GM19395 (cell line): ENCODE data around the gene ANKFN1.
"Not testable (repeated sequence)": the region's sequence is repeated elsewhere in the genome, so short reads cannot be mapped to it uniquely, and the experiment has no call there.

ENCODE experiments used
- ATAC-seq: cut with Tn5 transposase; IDR thresholded peaks from one replicate; pipeline ENCODE4 v1.9.1; 2021; ENCODE audit warnings: mild to moderate bottlenecking, moderate library complexity; ENCODE audit not compliant: unreplicated experiment

Gene ANKFN1

DNA sequence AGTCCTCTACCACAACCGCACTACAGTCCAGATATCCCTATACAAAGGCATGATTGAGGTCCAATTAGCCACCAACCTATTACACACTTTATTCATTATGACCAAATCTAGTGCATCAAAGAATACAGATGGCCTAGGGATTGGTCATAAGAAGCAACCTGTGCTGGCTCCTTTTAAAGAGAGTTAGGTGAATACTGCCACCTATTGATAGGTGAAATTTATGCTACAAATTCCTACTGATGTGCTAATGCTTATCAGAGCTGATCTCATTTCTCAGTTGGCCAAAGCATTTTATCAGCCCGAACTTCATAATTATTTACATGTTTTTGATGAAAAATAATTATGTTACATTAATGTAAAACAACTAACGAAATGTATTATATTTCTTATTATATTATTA lies 166.3 kb downstream of the ANKFN1 start:
- ATAC-seq, result no peak

DNA sequence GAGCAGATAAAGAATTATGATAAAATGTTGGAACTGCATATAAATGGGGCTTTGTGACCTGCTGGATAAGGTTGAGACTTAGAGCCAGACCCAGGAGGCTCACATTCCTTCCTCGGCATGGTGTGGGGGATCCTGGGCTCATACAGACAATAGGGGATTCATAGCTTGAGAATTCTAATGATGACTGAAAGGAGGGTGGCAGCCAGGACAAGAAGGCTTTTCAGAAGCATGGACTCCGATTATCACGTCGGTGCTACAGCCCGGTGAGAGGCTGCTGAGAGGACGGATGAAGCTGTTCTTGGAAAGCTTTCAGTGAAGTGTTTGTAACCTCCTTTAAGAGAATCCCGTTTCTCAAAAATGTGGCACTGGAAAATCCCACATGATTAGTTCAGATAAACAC lies 167.2 kb downstream of the ANKFN1 start:
- no peak for ATAC-seq

DNA sequence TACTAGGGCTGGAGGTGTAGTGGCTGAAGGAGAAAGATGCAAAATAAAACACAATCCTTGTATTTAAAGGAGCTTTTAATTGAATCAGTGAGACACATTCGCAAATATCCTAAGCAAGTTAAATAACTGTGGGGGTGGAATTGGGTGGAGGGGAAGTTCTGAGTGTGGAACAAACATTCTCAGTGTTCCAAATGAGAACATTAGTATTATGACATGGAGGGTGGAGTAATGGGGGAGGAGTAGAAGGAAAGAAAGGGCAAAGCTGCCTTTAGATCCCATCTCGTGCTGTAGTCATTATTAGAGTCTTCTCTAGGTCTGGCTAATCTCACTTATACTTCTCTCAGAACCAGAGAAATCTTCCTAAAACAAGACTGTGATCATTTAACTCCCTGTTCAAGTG lies 169.7 kb downstream of the ANKFN1 start:
- ATAC-seq, result no peak

GRCh38 chr17:56324676-56325075 lies 171.4 kb downstream of the ANKFN1 start:
- ATAC-seq, result no peak

GRCh38 chr17:56325313-56326000 lies 172.2 kb downstream of the ANKFN1 start:
- ATAC-seq, result no peak

- no peak for ATAC-seq
Measured at GRCh38 chr17:56326001-56326359, 172.7 kb downstream of the ANKFN1 start.

DNA sequence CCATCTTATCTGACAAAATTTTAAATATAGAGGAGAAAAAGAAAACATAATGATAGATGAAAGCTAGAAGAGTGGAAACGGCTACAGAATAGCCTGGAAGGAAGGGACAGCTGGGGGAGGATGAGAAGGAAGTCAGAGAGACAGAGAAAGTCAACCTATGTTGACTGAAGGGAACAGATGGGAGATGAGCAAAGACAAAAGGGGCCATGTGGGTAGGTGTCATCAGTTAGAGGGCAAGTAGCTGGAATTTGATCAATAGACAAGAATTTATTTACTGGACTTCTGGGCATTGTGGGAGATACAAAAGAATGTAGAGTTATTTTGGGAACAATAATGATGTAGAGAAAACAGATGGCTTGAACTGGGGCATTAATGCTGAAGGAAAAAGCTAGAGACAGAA lies 194.4 kb downstream of the ANKFN1 start:
- ATAC-seq, result no peak

- ATAC-seq, result no peak
Measured at GRCh38 chr17:56350592-56350991, 197.3 kb downstream of the ANKFN1 start.

- no peak for ATAC-seq
Measured at GRCh38 chr17:56351675-56352074, 198.4 kb downstream of the ANKFN1 start.

DNA sequence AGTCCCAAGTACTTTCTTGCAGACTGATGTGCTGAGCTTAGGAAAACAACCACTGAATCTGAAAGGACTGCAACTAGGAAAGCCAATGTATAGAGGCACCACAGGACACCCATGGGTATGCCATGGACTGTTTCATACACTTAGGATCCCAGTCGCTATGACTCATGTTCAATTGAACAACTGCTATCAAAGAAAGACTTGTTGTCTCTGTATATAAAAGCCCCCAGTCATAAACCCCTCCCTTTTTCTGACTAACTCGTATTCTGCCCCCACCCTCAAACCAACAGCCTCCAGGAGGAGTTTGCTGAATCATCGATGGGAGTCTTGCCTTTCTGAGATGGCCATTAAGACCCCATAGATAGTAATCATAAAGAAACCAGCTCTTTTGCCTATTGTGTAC lies 205.4 kb downstream of the ANKFN1 start:
- ATAC-seq, result no peak

DNA sequence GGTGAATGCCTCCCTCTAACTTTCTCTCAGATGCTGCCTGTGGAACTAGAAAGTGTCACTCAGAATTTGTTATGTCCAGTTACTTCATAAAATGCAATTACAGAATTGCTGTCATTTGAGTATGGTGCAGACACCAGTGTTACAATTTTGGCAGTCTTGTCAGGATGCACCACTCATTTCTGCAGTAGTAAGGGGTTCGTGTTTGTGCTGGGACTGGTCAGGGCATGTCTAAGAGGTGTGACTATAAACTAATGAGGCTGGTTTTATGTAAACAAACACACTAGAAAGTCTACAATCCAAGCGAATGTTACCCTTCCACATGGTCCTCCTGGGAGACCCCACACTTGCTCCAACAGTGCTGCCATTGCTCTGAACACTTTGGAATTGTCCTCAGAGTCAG lies 206.2 kb downstream of the ANKFN1 start:
- ATAC-seq, result no peak

DNA sequence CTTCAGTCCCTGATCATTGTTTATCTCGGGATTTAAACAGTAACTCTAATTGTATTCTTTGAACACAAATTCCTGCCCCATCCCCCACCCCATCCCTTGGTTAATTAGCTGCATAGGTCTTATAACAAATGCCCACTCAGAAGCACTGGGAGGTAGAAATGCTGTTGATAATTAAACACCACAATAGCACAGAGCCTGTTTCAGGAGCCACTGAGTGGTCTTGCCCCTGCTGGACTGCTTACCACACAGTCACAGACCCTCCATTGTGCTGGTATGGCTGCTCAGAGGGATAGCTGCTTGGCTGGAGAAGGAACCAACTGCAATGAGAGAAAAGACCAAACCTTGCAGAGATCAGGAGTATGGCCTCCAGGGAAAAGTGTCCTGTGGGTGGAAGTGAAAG lies 214.1 kb downstream of the ANKFN1 start:
- ATAC-seq, result no peak

- no peak for ATAC-seq
Measured at GRCh38 chr17:56373981-56374833, 220.9 kb downstream of the ANKFN1 start.

GRCh38 chr17:56389356-56389755 lies 236.1 kb downstream of the ANKFN1 start:
- no peak for ATAC-seq

DNA sequence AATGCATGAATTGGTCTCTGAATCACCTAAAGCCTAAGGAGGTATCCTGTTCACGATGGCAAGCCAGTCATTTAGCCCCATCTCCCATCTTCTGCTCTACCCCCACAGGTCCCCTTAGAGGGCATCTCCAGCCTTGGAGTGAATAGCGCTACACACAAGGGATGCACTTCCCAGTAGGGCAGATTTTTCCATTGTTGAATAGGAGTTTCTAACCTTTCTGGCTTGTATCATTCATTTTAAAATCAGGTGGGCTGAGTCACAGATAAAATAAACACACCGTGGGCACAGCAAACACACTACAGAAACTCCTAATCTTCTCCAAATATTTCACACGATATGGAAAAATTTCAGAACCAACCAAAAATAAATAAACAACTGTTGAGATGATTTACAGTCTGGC lies 239.0 kb downstream of the ANKFN1 start:
- ATAC-seq, result no peak

DNA sequence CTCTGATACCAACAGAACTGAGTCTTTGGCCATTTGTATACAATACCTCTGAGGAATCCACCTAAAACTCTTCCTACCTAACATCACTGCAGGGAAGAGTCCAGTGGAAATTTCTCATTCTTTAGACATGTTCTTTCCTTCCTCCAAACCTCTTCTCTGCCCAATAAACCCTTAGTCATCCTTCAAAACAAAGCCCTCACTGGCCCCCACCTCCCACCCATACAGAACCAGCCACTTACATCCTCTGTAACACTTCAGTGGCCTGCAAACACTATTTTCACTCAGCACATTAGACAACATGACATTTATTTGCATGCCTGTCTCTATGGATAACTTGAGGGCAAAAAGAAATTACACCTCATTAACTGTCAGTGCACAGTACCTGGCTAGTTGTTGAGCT lies 239.9 kb downstream of the ANKFN1 start:
- ATAC-seq, result no peak

DNA sequence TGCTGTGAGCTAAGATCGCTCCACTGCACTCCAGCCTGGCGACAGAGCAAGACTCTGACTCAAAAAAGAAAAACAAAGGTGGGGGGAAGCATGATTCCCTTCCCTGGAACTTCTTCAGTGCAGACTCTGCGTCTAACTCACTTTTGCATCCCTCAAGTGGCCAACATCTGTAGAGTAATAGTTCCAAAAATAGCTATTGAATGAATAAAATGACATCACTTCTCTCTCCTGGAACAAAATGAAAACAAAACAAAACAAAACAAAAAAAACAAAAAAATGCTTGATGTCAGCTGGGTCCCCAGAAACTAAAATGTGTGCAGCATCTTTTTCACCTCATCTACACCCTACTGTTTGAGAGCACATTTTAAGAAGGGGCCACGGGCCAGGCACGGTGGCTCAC lies 242.5 kb downstream of the ANKFN1 start:
- no peak for ATAC-seq

- no peak for ATAC-seq
Measured at GRCh38 chr17:56407086-56407485, 253.8 kb downstream of the ANKFN1 start.

DNA sequence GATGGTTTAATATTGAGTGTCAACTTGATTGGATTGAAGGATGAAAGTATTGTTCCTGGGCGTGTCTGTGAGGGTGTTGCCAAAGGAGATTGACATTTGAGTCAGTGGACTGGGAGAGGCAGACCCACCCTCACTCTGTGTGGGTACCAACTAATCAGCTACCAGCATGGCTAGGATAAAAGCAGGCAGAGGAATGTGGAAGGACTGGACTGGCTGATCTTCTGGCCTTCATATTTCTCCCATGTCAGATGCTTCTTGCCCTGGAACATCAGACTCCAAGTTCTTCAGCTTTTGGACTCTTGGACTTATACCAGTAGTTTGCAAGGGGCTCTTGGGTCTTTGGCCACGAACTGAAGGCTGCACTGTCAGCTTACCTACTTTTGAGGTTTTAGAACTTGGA lies 259.1 kb downstream of the ANKFN1 start:
- ATAC-seq, result not testable (repeated sequence)

DNA sequence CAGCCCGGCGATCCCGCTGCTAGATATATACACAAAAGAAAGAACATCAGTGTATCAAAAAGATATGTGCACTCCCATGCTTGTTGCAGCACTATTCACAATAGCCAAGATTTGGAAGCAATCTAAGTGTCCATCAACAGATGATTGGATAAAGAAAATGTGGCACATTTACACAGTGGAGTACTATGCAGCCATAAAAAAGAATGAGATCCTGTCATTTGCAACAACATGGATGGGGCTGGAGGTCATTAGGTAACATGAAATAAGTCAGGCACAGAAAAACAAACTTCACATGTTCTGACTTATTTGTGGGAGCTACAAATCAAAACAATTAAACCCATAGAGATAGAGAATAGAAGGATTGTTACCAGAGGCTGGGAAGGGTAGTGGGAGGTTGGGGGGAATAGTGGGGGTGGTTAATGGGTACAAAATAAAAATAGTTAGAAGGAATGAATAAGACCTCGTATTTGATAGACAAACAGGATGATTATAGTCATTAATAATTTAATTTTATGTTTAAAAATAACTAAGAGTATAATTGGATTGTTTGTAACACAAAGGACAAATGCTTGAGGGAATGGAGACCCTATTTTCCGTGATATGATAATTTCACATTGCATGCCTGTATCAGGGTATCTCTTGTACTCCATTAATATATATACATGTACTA lies 263.5 kb downstream of the ANKFN1 start:
- ATAC-seq, result no peak

DNA sequence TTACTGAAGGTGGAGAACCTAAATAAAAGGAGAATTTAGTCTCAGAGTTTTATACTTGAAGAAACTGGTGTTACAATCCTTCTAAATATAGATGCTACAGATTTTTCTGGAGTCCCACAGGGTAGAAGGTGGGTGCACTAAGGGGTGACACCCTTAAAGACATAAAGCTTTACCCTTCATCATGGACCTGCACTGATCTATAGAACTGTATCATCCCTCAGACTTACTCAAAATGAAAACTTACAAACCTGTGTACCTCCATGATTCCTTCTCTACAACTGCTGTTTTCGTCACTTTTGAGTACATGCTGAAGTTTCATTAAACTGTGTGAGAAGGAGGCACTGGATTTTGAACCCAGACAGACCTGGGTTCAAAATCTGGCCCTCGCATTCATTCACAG lies 270.7 kb downstream of the ANKFN1 start:
- no peak for ATAC-seq

DNA sequence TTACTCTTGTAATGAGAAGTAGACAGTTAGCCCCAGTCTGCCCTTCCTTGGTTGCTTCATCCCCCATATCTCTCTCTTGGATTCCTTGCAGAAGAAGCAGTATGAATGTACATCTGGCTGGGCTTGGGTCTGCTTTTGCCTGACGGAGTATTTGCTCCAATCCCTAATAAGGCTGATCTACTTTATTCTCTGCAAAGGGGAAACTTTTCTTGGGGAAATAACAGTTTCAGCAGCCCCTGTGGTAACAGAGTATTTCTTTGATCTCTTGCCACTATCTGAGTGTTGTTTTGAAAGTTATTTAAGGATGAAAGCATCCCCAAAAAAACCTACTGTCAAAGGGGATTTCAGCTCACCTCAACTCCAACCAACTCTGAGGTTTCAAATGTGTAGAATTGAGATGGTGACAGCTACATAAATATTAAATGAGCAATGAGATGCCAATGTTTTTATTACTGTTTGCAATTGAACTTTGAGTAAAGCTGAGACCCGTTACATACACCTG lies 271.3 kb downstream of the ANKFN1 start:
- no peak for ATAC-seq
